Lower lobe of right lung (tissue), 2 donors: ENCODE measurements around the gene CPA4. TPM values are rescaled to one million over a fixed set of nuclear protein-coding genes. Genes with fewer than 3 reads are reported as not detected.

Experiments used
- ATAC-seq, 2 donors: fragments of 200-7000 bp; cut with Tn5 transposase; one replicate each; pipeline ENCODE4 v1.9.1; 2020 to 2022; ENCODE audit warnings: mild to moderate bottlenecking in 2 of 2, moderate library complexity in 2 of 2
- DNase-seq: peaks from one replicate; pipeline ENCODE4 v3.0.0-alpha.2; 2020
- H3K27ac ChIP-seq: fragments of 200-600 bp; one replicate; pipeline ENCODE4 v1.8.0; 2022
- H3K27me3 ChIP-seq: fragments of 200-600 bp; one replicate; pipeline ENCODE4 v1.8.0; 2022; ENCODE audit warnings: low read depth
- H3K36me3 ChIP-seq: fragments of 200-600 bp; one replicate; pipeline ENCODE4 v1.8.0; 2022; ENCODE audit warnings: mild to moderate bottlenecking
- H3K4me1 ChIP-seq: fragments of 200-600 bp; one replicate; pipeline ENCODE4 v1.8.0; 2022
- H3K4me3 ChIP-seq: fragments of 200-600 bp; one replicate; pipeline ENCODE4 v1.8.0; 2022; ENCODE audit warnings: mild to moderate bottlenecking
- H3K9me3 ChIP-seq: fragments of 200-600 bp; one replicate; pipeline ENCODE4 v1.8.0; 2022
- intact Hi-C: fragments of 100-400 bp; cut with DNase I; formaldehyde crosslinking; loops from one replicate; pipeline ENCODE4 v1.11.0; 2022
- total RNA-seq: library from RNA; stranded (reverse); fragmentation: NEBNext Ultra II Directional; extraction: Animal tissue kit (Norgen Biotek cat#: 25700); gene quantifications from one replicate; pipeline ENCODE4 v1.2.1, GENCODE V29; 2021
- TF ChIP-seq, protein P1 (sequence below): fragments of 200-600 bp; IDR thresholded peaks from one replicate; pipeline ENCODE4 v1.8.0; 2022; ENCODE audit warnings: antibody characterized with exemption, mild to moderate bottlenecking
- donor health status: DM: no; HTN: yes; CAD: no; lungs with severe emphysema.

Gene CPA4
- total RNA-seq, 1 donor from 2014 or later = not detected

DNA sequence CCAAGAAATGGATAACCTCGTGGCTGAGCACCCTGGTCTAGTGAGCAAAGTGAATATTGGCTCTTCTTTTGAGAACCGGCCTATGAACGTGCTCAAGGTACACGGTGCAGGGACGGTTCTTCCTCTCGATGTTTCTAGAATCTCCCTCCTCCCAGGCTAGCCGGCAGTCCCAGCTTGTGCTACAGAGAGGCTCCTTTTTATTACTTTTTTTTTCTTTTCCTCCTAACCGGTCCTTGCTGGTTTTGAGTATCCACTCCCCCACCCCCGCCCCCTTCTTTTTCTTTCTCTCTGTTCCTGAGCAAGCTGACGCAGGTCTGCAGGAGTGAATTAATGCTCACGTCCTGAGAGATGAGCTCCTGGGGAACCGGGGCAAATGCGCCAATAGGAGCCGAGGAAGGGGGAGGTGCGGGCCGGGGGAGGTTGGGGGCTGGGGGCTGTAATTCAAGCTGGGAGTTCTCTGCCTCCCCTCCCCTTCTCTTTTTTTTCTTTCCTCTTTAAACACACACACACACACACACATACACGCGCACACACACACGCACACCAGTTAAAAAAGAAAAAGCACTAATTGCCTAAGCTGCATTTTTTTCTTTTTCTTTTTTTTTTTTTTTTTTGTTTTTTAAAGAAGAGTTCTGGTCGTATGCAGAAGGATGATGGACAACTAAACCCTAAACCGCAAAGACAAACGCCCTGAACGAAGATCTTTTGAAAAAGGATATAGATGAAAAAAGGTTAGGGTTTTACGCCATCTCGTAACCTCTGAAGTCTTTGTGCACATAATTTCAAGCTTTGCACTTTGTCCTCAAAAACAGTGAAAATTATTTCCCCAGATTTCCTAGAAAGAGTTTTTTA, 19.7 kb upstream of the CPA4 start:
- peaks cover 11% of the 10 kb centered on the region for H3K4me1 ChIP-seq
- no peak overlapping the region for H3K27ac ChIP-seq
- peaks cover 3% of the 10 kb centered on the region for H3K27me3 ChIP-seq
- no peaks in the 10 kb centered on the region for H3K9me3 ChIP-seq
- ATAC-seq (no peak), DNase-seq (no peak)
- intact Hi-C loops = no loop called here
- TF ChIP-seq, protein P1, sequence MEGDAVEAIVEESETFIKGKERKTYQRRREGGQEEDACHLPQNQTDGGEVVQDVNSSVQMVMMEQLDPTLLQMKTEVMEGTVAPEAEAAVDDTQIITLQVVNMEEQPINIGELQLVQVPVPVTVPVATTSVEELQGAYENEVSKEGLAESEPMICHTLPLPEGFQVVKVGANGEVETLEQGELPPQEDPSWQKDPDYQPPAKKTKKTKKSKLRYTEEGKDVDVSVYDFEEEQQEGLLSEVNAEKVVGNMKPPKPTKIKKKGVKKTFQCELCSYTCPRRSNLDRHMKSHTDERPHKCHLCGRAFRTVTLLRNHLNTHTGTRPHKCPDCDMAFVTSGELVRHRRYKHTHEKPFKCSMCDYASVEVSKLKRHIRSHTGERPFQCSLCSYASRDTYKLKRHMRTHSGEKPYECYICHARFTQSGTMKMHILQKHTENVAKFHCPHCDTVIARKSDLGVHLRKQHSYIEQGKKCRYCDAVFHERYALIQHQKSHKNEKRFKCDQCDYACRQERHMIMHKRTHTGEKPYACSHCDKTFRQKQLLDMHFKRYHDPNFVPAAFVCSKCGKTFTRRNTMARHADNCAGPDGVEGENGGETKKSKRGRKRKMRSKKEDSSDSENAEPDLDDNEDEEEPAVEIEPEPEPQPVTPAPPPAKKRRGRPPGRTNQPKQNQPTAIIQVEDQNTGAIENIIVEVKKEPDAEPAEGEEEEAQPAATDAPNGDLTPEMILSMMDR = no peak
- H3K36me3 ChIP-seq = no peaks in the 10 kb centered on the region
- peak overlapping the region; percentile 31 for H3K4me3 ChIP-seq

DNA sequence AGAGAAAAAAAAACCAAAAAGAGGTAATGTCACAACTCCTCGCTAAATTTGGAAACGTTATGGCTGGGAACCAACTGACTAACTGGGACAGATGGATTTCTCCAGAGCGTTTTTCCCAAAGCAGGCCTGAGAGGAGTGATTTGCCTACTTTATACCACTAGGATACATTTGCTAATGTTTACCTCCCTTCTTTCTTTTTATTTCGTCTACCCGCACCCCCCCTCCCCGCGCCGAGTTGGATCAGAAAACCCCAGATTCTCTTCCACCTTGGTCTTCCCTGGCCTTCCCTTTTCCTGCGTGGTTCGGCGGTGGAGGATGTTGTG, 19.1 kb upstream of the CPA4 start:
- TF ChIP-seq, protein P1 = no peak
- no peak overlapping the region for H3K27ac ChIP-seq
- DNase-seq (no peak), ATAC-seq (no peak)
- H3K4me1 ChIP-seq = peaks cover 11% of the 10 kb centered on the region
- no peaks in the 10 kb centered on the region for H3K27me3 ChIP-seq
- peak overlapping the region; percentile 17 for H3K4me3 ChIP-seq
- no peaks in the 10 kb centered on the region for H3K36me3 ChIP-seq
- H3K9me3 ChIP-seq = no peaks in the 10 kb centered on the region
- intact Hi-C loops = no loop called here

DNA sequence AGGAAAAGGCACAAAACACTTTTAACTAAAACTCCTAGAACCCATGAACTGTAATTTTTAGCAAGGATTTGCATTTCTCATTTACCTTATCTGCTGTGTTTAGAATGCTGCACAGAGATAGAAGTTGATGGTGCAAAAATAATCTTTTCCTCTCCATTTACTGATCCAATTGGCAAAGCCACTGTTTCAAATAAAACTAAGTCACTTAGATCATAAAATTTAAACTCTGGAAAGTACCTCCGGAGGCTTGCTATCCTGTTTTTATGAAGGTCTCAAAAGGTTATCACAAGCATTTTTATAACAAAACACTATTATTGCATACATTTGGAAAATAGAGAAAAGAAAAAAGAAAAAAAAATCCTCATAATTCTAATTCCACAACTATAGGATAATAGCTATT, 18.7 kb upstream of the CPA4 start:
- H3K4me3 ChIP-seq = no peak overlapping the region
- H3K27ac ChIP-seq = no peak overlapping the region
- intact Hi-C loops = no loop called here
- no peaks in the 10 kb centered on the region for H3K36me3 ChIP-seq
- H3K9me3 ChIP-seq = no peaks in the 10 kb centered on the region
- TF ChIP-seq, protein P1 = no peak
- DNase-seq (no peak), ATAC-seq (no peak)
- H3K27me3 ChIP-seq = no peaks in the 10 kb centered on the region
- H3K4me1 ChIP-seq = peaks cover 11% of the 10 kb centered on the region

DNA sequence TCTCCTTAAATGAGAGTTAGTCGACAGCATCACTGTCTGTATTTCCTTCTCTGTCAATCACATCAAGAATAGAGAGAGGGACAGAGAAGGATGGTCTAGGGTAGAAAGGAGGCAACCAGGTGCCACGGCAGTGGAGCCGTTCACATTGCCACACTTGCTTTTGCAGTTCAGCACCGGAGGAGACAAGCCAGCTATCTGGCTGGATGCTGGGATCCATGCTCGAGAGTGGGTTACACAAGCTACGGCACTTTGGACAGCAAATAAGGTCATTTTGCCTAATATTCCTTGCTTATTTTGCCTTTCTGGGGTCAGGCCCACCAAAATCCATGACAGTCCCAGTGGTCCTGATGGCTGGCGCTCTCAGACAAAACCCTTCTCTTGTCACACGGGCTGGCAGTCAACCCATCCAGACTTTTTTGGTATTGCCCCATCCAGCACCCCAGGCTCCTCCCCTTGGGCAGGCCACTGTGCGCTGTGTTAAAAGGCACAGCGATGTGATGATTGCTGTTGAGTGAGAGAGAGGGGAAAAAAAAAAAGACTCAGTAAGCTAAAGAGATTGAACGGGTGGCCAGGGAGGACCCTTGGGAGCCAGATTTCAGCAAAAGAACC, 17.9 kb upstream of the CPA4 start:
- intact Hi-C loops = no loop called here
- DNase-seq = no peak

DNA sequence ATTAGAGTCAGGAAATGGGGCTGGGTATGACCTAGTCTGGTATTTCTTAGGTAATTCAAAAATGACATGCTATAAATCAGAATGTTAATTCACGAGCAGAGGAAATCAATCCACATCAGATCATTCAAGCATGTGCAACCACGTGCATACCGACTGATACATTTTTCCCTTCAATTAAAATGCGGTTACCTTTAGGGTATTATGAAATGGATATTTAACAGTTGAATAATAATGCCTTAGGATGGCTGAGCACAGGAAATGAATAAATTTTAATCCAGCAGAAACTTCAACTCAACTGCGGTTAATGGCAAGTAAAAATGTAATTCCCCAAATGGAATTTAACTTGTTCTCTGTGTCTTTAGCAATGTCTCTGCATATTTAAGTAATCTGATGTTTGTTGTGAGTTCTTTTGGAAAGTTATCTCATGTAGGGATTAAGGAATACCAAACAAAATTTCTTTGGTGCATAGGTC, 17.1 kb upstream of the CPA4 start:
- Histone ChIP-seq H3K27ac (no peak overlapping the region), H3K4me3 (no peak overlapping the region), H3K27me3 (no peaks in the 10 kb centered on the region), H3K4me1 (peaks cover 11% of the 10 kb centered on the region), H3K36me3 (no peaks in the 10 kb centered on the region), H3K9me3 (no peaks in the 10 kb centered on the region)
- TF ChIP-seq, protein P1 = no peak
- intact Hi-C loops = no loop called here
- ATAC-seq (no peak), DNase-seq (no peak)

More for the DNA sequence above, 17.9 kb upstream of the CPA4 start:
- peaks cover 11% of the 10 kb centered on the region for H3K4me1 ChIP-seq
- H3K27me3 ChIP-seq = no peaks in the 10 kb centered on the region
- H3K4me3 ChIP-seq = no peak overlapping the region
- no peaks in the 10 kb centered on the region for H3K9me3 ChIP-seq
- H3K27ac ChIP-seq = no peak overlapping the region
- ATAC-seq = no peak
- TF ChIP-seq, protein P1 = no peak
- no peaks in the 10 kb centered on the region for H3K36me3 ChIP-seq
